VCaP (cell line): ENCODE results near the gene LRRC15.

ENCODE experiments used
- H3K27ac ChIP-seq: fragments of 450-650 bp; 2 replicates; pipeline ENCODE4 v1.5.1; 2017
- CTCF ChIP-seq: fragments of 450-650 bp; conservative IDR thresholded peaks from 2 replicates; pipeline ENCODE4 v1.5.1; 2017; ENCODE audit warnings: mild to moderate bottlenecking, moderate library complexity

The LRRC15 gene

GRCh38 chr3:194395212-194395611 is 25.7 kb upstream of the LRRC15 start:
- peak overlapping the region; percentile 30 for H3K27ac ChIP-seq
- no peak for TF ChIP-seq CTCF

GRCh38 chr3:194392576-194392975 is 23.0 kb upstream of the LRRC15 start:
- H3K27ac ChIP-seq = no peak overlapping the region
- no peak for TF ChIP-seq CTCF

GRCh38 chr3:194390835-194391234 is 21.3 kb upstream of the LRRC15 start:
- no peak for TF ChIP-seq CTCF
- H3K27ac ChIP-seq = no peak overlapping the region

- H3K27ac ChIP-seq = no peak overlapping the region
- no peak for TF ChIP-seq CTCF
Observed at GRCh38 chr3:194389269-194389668, 19.7 kb upstream of the LRRC15 start.

GRCh38 chr3:194387926-194388418 is 18.4 kb upstream of the LRRC15 start:
- no peak for TF ChIP-seq CTCF
- no peak overlapping the region for H3K27ac ChIP-seq

GRCh38 chr3:194387276-194387675 is 17.7 kb upstream of the LRRC15 start:
- H3K27ac ChIP-seq = no peak overlapping the region
- no peak for TF ChIP-seq CTCF

GRCh38 chr3:194386648-194387047 is 17.1 kb upstream of the LRRC15 start:
- no peak for TF ChIP-seq CTCF

More at GRCh38 chr3:194386648-194387047, 17.1 kb upstream of the LRRC15 start:
- no peak overlapping the region for H3K27ac ChIP-seq
